Transverse colon (tissue), 4 donors: ENCODE results near the gene AMIGO1. TPM values are rescaled to one million over a fixed set of nuclear protein-coding genes. Genes with fewer than 3 reads are reported as not detected.
A peak's percentile ranks its signal among the peaks of the same experiment; 100 is the strongest.

ENCODE experiments used
- DNase-seq: peaks from one replicate; pipeline ENCODE4 v3.0.0-alpha.2; 2019
- H3K27ac ChIP-seq, 4 donors: fragments of 200-600 bp; sonication (generic); 2 replicates each; pipeline ENCODE4 v1.5.1; 2016 to 2018; ENCODE audit warnings: inconsistent platforms in 4 of 4
- H3K27me3 ChIP-seq: fragments of 200-600 bp; sonication (generic); 2 replicates; pipeline ENCODE4 v1.5.1; 2017; ENCODE audit warnings: inconsistent platforms
- H3K36me3 ChIP-seq, 4 donors: fragments of 200-600 bp; sonication (generic); 2 replicates each; pipeline ENCODE4 v1.5.1; 2017 to 2019; ENCODE audit warnings: inconsistent platforms in 4 of 4
- H3K4me1 ChIP-seq, 4 donors: fragments of 200-600 bp; sonication (generic); 2 replicates each; pipeline ENCODE4 v1.5.1; 2017 to 2020; ENCODE audit warnings: inconsistent platforms in 4 of 4
- H3K4me3 ChIP-seq, 4 donors: fragments of 200-600 bp; sonication (generic); 1 replicate in 1 of 4; 2 replicates in 3 of 4; pipeline versions ENCODE4 v1.5.1 to v1.6.1; 2017 to 2019; ENCODE audit warnings: inconsistent platforms in 4 of 4
- H3K9me3 ChIP-seq, 2 donors: fragments of 200-600 bp; sonication (generic); 2 replicates each; pipeline ENCODE4 v1.5.1; 2017 to 2019; ENCODE audit warnings: inconsistent platforms in 2 of 2
- EP300 ChIP-seq: sonication (generic); formaldehyde crosslinking; IDR thresholded peaks from one replicate; pipeline ENCODE4 v1.6.1; 2017; ENCODE audit warnings: antibody characterized with exemption, low read depth
- POLR2A ChIP-seq: fragments of 450-650 bp; IDR thresholded peaks from one replicate; pipeline ENCODE4 v1.6.1; 2016; ENCODE audit warnings: antibody characterized with exemption, mild to moderate bottlenecking, moderate library complexity
- POLR2AphosphoS5 ChIP-seq, 3 donors: sonication (generic); formaldehyde crosslinking; IDR thresholded peaks; one replicate each; pipeline ENCODE4 v1.6.1; 2016; ENCODE audit warnings: antibody characterized with exemption in 3 of 3
- WGBS, 2 donors: methylation state at CpG; one replicate each; pipeline ENCODE4 v1.1.5; 2018; ENCODE audit warnings: low coverage in 1 of 2; 5-methylcytosine and 5-hydroxymethylcytosine counted together
- in situ Hi-C, 4 donors: fragments of 200-750 bp; cut with MboI; loops; one replicate each; pipeline versions ENCODE4 v1.15.0 to v1.15.1; 2017; ENCODE audit warnings: low sequenced_read_pairs in 3 of 4, low pct_ligation_motif_present in 1 of 4, low pct_unique_long_range_greater_than_20kb in 1 of 4
- intact Hi-C: fragments of 100-400 bp; cut with DNase I; formaldehyde crosslinking; loops from one replicate; pipeline ENCODE4 v1.15.1; 2023; ENCODE audit warnings: low total_unique reads
- total RNA-seq, 4 donors: library from RNA; depleted of rRNA; stranded (reverse); fragments of >200 nt; gene quantifications; one replicate each; pipeline ENCODE4 v1.1.0, GENCODE V29; 2016
- TF ChIP-seq, protein P1 (sequence below), 5 experiments: fragments of 200-600 bp in 3 of 5; fragments of 450-650 bp in 2 of 5; sonication (generic) in 3 of 5; IDR thresholded peaks; 1 replicate in 2 of 5; 2 replicates in 3 of 5; pipeline ENCODE4 v1.5.1; 2016 to 2017; ENCODE audit warnings: antibody characterized with exemption in 5 of 5, inconsistent platforms in 3 of 5, mild to moderate bottlenecking in 2 of 5, moderate library complexity in 1 of 5

The AMIGO1 gene
- total RNA-seq, 4 donors from 2014 or later = 0.60 to 8.1 (median 3.5) TPM

DNA sequence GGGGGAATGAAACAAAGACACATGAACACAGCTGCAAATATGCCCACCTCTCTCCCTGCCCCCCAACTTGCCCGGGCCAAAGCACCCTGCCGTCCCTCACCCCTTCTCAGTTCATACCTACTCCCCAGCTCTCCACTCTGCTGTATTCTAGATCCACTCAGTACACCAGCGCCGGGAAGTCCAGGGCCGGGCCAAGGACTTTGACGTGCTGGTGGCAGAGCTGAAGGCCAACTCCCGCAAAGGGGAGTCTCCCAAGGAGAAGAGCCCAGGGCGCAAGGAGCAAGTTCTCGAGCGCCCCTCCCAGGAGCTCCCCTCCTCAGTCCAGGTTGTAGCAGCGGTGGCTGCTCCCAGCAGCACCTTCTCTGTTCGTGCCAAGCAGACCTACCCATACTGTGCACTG is 20.8 kb downstream of the AMIGO1 start:
- no peak overlapping the region for H3K27ac ChIP-seq
- WGBS, 2 donors = 93 to 95% methylated on average over 3 to 12 of the region's 12 CpGs
- no peak overlapping the region for H3K4me3 ChIP-seq
- no peak for DNase-seq
- H3K27me3 ChIP-seq = no peaks in the 10 kb centered on the region
- peaks cover 8 to 18% (median 13%) of the 10 kb centered on the region in 4 donors for H3K4me1 ChIP-seq
- in situ Hi-C loops = loop anchor here in 1 of 4 donors (5.0 kb wide), 1 partner anchor 44 kb away; no protein-coding TSS in a partner anchor
- no peaks in the 10 kb centered on the region for H3K36me3 ChIP-seq
- TF ChIP-seq, protein P1, sequence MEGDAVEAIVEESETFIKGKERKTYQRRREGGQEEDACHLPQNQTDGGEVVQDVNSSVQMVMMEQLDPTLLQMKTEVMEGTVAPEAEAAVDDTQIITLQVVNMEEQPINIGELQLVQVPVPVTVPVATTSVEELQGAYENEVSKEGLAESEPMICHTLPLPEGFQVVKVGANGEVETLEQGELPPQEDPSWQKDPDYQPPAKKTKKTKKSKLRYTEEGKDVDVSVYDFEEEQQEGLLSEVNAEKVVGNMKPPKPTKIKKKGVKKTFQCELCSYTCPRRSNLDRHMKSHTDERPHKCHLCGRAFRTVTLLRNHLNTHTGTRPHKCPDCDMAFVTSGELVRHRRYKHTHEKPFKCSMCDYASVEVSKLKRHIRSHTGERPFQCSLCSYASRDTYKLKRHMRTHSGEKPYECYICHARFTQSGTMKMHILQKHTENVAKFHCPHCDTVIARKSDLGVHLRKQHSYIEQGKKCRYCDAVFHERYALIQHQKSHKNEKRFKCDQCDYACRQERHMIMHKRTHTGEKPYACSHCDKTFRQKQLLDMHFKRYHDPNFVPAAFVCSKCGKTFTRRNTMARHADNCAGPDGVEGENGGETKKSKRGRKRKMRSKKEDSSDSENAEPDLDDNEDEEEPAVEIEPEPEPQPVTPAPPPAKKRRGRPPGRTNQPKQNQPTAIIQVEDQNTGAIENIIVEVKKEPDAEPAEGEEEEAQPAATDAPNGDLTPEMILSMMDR (IDR thresholded peaks at IDR 0.05) = no peak
- TF ChIP-seq EP300 = no peak
- TF ChIP-seq POLR2AphosphoS5 (IDR thresholded peaks at IDR 0.05) = no peak
- TF ChIP-seq POLR2A = no peak
- intact Hi-C loops = no loop called here
- no peaks in the 10 kb centered on the region for H3K9me3 ChIP-seq

DNA sequence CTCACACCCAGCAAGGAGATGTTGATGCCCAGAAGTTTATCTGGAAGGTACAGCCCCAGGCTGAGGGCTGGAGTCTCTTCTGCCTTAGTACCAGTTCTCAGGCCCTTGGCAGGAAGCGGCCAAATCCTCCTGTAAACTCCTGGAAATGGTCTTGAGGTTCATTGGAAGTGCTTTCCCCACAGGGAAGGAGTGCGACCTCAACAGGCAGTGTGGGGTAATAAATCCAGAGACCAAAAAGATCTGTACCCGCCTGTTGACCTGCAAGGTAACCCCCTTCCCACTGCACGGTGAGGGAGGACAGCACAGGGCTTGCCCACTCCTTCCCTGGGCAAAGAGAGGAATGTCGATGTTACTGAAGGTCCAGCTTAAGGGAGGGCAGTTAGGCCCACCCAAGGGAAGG is 21.3 kb downstream of the AMIGO1 start:
- no peak for DNase-seq
- 77% methylated on average over 5 of the region's 5 CpGs; no CpG with 5 or more reads in 1 of the 2 donors for WGBS, 2 donors
- in situ Hi-C loops (loop anchor here in 1 of 4 donors (5.0 kb wide), 1 partner anchor 44 kb away; no protein-coding TSS in a partner anchor), intact Hi-C loops (no loop called here)
- peaks cover 8 to 18% (median 12%) of the 10 kb centered on the region in 4 donors for H3K4me1 ChIP-seq
- TF ChIP-seq POLR2AphosphoS5 (IDR thresholded peaks at IDR 0.05) = no peak
- TF ChIP-seq EP300 = no peak
- TF ChIP-seq, protein P1 (IDR thresholded peaks at IDR 0.05) = no peak
- no peak for TF ChIP-seq POLR2A
- no peaks in the 10 kb centered on the region for H3K9me3 ChIP-seq
- no peaks in the 10 kb centered on the region for H3K27me3 ChIP-seq
- no peak overlapping the region for H3K27ac ChIP-seq
- H3K4me3 ChIP-seq = no peak overlapping the region
- H3K36me3 ChIP-seq = no peaks in the 10 kb centered on the region

DNA sequence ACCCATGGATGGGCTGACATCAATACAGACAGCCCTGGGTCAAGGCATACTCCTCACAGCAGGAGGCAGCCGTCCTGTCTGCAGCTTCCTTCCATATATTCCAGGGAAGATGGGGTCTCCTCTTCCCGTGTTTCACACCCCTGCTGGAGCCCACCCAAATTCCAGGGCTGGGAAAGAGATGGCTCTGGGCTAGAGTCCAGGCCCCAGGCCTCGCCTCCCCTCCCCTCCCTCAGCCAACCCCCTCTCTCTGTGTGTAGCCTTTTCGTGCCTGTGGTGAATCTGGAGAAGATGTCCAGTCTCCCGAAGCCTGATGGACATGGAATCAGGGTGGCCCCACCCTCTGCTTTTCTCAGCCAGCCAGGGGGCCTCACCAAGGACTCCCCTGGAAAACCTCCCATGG is 22.3 kb downstream of the AMIGO1 start:
- no peak for TF ChIP-seq EP300
- TF ChIP-seq POLR2AphosphoS5 (IDR thresholded peaks at IDR 0.05) = no peak
- TF ChIP-seq, protein P1 (IDR thresholded peaks at IDR 0.05) = no peak
- no peak for TF ChIP-seq POLR2A
- H3K36me3 ChIP-seq = no peaks in the 10 kb centered on the region

DNA sequence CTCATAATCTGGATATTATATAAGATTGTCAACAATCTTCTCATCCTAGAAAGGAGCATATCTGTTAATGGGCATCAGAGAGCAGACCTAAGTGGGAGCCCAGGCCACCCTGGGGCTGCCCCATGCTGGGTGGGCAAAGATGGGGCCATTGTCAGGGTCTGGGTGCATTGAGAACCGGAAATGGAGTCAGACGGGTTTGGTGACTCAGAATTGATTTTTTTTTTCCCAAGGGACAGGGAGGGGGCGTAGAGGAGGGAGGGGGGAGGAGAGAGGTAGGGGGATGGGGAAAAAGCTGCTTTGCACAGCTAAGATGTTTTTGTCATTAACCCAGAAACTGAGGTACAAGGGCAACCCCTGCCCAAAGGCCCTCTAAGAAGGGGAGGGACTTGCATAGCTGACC is 24.5 kb downstream of the AMIGO1 start:
- Histone ChIP-seq H3K4me1 (peaks cover 8 to 20% (median 13%) of the 10 kb centered on the region in 4 donors), H3K27ac (no peak overlapping the region), H3K9me3 (no peaks in the 10 kb centered on the region), H3K36me3 (no peaks in the 10 kb centered on the region), H3K4me3 (no peak overlapping the region), H3K27me3 (no peaks in the 10 kb centered on the region)
- intact Hi-C loops = no loop called here
- no peak for TF ChIP-seq POLR2A
- in situ Hi-C loops = loop anchor here in 1 of 4 donors (5.0 kb wide), 1 partner anchor 47 kb away; no protein-coding TSS in a partner anchor
- WGBS, 2 donors = 17 to 33% methylated on average over 1 to 3 of the region's 3 CpGs
- no peak for DNase-seq

More for the DNA sequence above, 22.3 kb downstream of the AMIGO1 start:
- intact Hi-C loops (no loop called here), in situ Hi-C loops (loop anchor here in 1 of 4 donors (5.0 kb wide), 1 partner anchor 45 kb away; no protein-coding TSS in a partner anchor)
- no peak overlapping the region for H3K27ac ChIP-seq
- no peak for DNase-seq
- peaks cover 8 to 24% (median 16%) of the 10 kb centered on the region in 4 donors for H3K4me1 ChIP-seq
- no peak overlapping the region for H3K4me3 ChIP-seq
- no peaks in the 10 kb centered on the region for H3K27me3 ChIP-seq
- 40 to 62% methylated on average over 1 to 5 of the region's 5 CpGs for WGBS, 2 donors
- no peaks in the 10 kb centered on the region for H3K9me3 ChIP-seq

DNA sequence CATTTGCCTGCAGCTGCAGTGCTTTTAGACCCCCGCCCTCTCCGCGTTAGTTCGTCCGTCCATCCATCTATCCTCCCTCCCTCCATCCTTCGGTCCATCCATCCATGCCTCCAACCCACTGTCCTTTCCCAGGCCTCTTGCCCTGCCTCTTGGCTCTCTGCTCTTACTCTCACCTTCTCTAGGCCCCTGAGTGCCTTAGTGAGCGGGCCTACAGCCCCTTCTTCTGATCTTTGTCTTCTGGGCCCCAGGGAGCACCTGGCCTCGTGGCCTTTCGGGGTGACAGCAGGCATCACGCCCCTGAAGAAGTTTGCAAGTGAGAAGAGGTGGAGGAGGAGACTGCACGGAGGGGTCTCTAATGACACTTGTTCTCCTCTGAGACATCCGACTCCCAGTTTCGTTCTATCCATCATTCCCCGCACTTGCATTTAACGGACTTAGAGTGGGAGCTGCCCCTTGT is 25.0 kb downstream of the AMIGO1 start:
- intact Hi-C loops (no loop called here), in situ Hi-C loops (no loop called here)
- Histone ChIP-seq H3K4me3 (peak overlapping the region; percentile 62 to 80 (median 66)), H3K9me3 (no peaks in the 10 kb centered on the region), H3K36me3 (no peaks in the 10 kb centered on the region), H3K4me1 (peaks cover 8 to 20% (median 13%) of the 10 kb centered on the region in 4 donors), H3K27me3 (no peaks in the 10 kb centered on the region), H3K27ac (peak overlapping the region; percentile 88 to 94 (median 92))
- 15 to 28% methylated on average over 4 to 15 of the region's 15 CpGs for WGBS, 2 donors
- no peak for DNase-seq
- TF ChIP-seq POLR2A (no peak), EP300 (no peak), POLR2AphosphoS5 (IDR thresholded peaks at IDR 0.05) (no peak)
- TF ChIP-seq, protein P1 (IDR thresholded peaks at IDR 0.05) = no peak
